Right lobe of liver (tissue), 4 donors: ENCODE results near the gene TBC1D2.

ENCODE experiments used
- POLR2A ChIP-seq: fragments of 450-650 bp; IDR thresholded peaks from one replicate; pipeline ENCODE4 v1.6.1; 2017; ENCODE audit warnings: antibody characterized with exemption, mild to moderate bottlenecking
- TF ChIP-seq, protein P1 (sequence below), 4 donors: fragments of 200-600 bp in 3 of 4; fragments of 450-650 bp in 1 of 4; IDR thresholded peaks; one replicate each; pipeline versions ENCODE4 v1.5.1 to v1.8.0; 2016 to 2022; ENCODE audit warnings: antibody characterized with exemption in 4 of 4, mild to moderate bottlenecking in 2 of 4
- donor health status: DM: no; HTN: no; CAD: no.
- donor health status: DM: no; HTN: no; CAD: no.
- donor health status: DM: no; HTN: yes; CAD: no.

DNA sequence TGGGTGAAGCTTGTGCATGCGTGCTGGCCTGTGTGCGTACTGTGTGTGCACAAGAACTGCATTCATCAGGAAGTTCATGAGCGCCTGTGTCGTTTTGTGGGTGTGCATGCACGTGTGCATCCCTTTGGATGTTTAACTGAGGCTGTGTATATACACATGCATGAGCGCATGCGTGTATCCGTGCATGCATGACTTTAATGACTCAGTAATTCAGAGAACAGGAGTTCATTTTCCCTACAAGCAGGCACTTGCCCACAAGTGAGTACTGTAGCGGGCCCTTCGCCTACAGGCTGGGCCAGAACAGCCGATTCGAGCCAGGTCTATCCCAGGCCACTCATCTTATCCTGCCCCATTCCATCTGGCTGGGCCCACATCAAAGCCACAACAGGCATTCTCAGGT lies 92.8 kb downstream of the TBC1D2 start:
- TF ChIP-seq, protein P1, sequence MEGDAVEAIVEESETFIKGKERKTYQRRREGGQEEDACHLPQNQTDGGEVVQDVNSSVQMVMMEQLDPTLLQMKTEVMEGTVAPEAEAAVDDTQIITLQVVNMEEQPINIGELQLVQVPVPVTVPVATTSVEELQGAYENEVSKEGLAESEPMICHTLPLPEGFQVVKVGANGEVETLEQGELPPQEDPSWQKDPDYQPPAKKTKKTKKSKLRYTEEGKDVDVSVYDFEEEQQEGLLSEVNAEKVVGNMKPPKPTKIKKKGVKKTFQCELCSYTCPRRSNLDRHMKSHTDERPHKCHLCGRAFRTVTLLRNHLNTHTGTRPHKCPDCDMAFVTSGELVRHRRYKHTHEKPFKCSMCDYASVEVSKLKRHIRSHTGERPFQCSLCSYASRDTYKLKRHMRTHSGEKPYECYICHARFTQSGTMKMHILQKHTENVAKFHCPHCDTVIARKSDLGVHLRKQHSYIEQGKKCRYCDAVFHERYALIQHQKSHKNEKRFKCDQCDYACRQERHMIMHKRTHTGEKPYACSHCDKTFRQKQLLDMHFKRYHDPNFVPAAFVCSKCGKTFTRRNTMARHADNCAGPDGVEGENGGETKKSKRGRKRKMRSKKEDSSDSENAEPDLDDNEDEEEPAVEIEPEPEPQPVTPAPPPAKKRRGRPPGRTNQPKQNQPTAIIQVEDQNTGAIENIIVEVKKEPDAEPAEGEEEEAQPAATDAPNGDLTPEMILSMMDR (IDR thresholded peaks at IDR 0.05): no peak
- TF ChIP-seq POLR2A: no peak
